Measurements from ENCODE around the gene WDR45B. TPM values are rescaled to one million over a fixed set of nuclear protein-coding genes. Genes with fewer than 3 reads are reported as not detected.

Gene WDR45B
- total RNA-seq, 1 experiment from 2014 or later: 96.5 TPM

GRCh38 chr17:82662711-82663261 is 14.5 kb upstream of the WDR45B start:
- H3K27me3 Mint-ChIP-seq (ENCODE audit: low read depth): no peaks in the 10 kb centered on the region
- ChIA-PET CTCF (interaction anchor here (0.6 to 1.2 kb wide), 4 partner anchors 17 to 238 kb away, joined by 3 read pairs; partner anchors contain the start of gene FN3KRP), POLR2A (no interaction called here)
- no peak overlapping the region for H3K27ac Mint-ChIP-seq
- DNase-seq (ENCODE audit: low spot score) (no peak), ATAC-seq (peak; percentile 27)
- H3K4me1 Mint-ChIP-seq: no peaks in the 10 kb centered on the region
- H3K4me3 Mint-ChIP-seq: no peak overlapping the region
- TF ChIP-seq HMGA2 (CRISPR knock-in tag; IDR thresholded peaks at IDR 0.05) (no peak), ZNF138 (CRISPR knock-in tag; conservative IDR thresholded peaks at IDR 0.05) (no peak), GABPB1 (CRISPR knock-in tag; IDR thresholded peaks at IDR 0.05) (no peak), MXD4 (CRISPR knock-in tag; IDR thresholded peaks at IDR 0.05; ENCODE audit: borderline replicate concordance) (no peak), CBFB (CRISPR knock-in tag; IDR thresholded peaks at IDR 0.05; ENCODE audit: low read depth) (no peak), USF2 (CRISPR knock-in tag; IDR thresholded peaks at IDR 0.05) (no peak), ZNF423 (CRISPR knock-in tag; IDR thresholded peaks at IDR 0.05) (no peak), NR3C1 (CRISPR knock-in tag; conservative IDR thresholded peaks at IDR 0.05; ENCODE audit: low read depth) (no peak), ATF1 (CRISPR knock-in tag; IDR thresholded peaks at IDR 0.05) (no peak), ZNF425 (CRISPR knock-in tag; conservative IDR thresholded peaks at IDR 0.05) (no peak)
- TF ChIP-seq, protein P1, sequence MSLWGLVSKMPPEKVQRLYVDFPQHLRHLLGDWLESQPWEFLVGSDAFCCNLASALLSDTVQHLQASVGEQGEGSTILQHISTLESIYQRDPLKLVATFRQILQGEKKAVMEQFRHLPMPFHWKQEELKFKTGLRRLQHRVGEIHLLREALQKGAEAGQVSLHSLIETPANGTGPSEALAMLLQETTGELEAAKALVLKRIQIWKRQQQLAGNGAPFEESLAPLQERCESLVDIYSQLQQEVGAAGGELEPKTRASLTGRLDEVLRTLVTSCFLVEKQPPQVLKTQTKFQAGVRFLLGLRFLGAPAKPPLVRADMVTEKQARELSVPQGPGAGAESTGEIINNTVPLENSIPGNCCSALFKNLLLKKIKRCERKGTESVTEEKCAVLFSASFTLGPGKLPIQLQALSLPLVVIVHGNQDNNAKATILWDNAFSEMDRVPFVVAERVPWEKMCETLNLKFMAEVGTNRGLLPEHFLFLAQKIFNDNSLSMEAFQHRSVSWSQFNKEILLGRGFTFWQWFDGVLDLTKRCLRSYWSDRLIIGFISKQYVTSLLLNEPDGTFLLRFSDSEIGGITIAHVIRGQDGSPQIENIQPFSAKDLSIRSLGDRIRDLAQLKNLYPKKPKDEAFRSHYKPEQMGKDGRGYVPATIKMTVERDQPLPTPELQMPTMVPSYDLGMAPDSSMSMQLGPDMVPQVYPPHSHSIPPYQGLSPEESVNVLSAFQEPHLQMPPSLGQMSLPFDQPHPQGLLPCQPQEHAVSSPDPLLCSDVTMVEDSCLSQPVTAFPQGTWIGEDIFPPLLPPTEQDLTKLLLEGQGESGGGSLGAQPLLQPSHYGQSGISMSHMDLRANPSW (CRISPR knock-in tag; conservative IDR thresholded peaks at IDR 0.05; ENCODE audit: low read depth): no peak
- TF ChIP-seq, protein P2, sequence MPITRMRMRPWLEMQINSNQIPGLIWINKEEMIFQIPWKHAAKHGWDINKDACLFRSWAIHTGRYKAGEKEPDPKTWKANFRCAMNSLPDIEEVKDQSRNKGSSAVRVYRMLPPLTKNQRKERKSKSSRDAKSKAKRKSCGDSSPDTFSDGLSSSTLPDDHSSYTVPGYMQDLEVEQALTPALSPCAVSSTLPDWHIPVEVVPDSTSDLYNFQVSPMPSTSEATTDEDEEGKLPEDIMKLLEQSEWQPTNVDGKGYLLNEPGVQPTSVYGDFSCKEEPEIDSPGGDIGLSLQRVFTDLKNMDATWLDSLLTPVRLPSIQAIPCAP (CRISPR knock-in tag; IDR thresholded peaks at IDR 0.05): no peak
- TF ChIP-seq, protein P3, sequence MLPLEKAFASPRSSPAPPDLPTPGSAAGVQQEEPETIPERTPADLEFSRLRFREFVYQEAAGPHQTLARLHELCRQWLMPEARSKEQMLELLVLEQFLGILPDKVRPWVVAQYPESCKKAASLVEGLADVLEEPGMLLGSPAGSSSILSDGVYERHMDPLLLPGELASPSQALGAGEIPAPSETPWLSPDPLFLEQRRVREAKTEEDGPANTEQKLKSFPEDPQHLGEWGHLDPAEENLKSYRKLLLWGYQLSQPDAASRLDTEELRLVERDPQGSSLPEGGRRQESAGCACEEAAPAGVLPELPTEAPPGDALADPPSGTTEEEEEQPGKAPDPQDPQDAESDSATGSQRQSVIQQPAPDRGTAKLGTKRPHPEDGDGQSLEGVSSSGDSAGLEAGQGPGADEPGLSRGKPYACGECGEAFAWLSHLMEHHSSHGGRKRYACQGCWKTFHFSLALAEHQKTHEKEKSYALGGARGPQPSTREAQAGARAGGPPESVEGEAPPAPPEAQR (CRISPR knock-in tag; IDR thresholded peaks at IDR 0.05): no peak
- TF ChIP-seq, protein P4, sequence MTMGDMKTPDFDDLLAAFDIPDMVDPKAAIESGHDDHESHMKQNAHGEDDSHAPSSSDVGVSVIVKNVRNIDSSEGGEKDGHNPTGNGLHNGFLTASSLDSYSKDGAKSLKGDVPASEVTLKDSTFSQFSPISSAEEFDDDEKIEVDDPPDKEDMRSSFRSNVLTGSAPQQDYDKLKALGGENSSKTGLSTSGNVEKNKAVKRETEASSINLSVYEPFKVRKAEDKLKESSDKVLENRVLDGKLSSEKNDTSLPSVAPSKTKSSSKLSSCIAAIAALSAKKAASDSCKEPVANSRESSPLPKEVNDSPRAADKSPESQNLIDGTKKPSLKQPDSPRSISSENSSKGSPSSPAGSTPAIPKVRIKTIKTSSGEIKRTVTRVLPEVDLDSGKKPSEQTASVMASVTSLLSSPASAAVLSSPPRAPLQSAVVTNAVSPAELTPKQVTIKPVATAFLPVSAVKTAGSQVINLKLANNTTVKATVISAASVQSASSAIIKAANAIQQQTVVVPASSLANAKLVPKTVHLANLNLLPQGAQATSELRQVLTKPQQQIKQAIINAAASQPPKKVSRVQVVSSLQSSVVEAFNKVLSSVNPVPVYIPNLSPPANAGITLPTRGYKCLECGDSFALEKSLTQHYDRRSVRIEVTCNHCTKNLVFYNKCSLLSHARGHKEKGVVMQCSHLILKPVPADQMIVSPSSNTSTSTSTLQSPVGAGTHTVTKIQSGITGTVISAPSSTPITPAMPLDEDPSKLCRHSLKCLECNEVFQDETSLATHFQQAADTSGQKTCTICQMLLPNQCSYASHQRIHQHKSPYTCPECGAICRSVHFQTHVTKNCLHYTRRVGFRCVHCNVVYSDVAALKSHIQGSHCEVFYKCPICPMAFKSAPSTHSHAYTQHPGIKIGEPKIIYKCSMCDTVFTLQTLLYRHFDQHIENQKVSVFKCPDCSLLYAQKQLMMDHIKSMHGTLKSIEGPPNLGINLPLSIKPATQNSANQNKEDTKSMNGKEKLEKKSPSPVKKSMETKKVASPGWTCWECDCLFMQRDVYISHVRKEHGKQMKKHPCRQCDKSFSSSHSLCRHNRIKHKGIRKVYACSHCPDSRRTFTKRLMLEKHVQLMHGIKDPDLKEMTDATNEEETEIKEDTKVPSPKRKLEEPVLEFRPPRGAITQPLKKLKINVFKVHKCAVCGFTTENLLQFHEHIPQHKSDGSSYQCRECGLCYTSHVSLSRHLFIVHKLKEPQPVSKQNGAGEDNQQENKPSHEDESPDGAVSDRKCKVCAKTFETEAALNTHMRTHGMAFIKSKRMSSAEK (CRISPR knock-in tag; IDR thresholded peaks at IDR 0.05; ENCODE audit: borderline replicate concordance): no peak
- no peaks in the 10 kb centered on the region; the same call in 1 of the 2 replicates for H3K36me3 Mint-ChIP-seq
- peaks cover 10% of the 10 kb centered on the region for H3K9me3 Mint-ChIP-seq
